ENCODE results near the gene ARMC8.

GRCh38 chr3:138289260-138289659 lies 102.2 kb downstream of the ARMC8 start:
- TF ChIP-seq CTCF (IDR thresholded peaks at IDR 0.05), result no peak
- TF ChIP-seq EZH2 (IDR thresholded peaks at IDR 0.05), result no peak
- TF ChIP-seq EZH2phosphoT487 (IDR thresholded peaks at IDR 0.05), result no peak

Data from neural progenitor cell (in vitro differentiated cells).